GM18907 (cell line): Measurements from ENCODE around the gene TEX47.

ENCODE experiments used
- ATAC-seq: cut with Tn5 transposase; IDR thresholded peaks from one replicate; pipeline ENCODE4 v1.9.1; 2021; ENCODE audit warnings: mild to moderate bottlenecking, moderate library complexity; ENCODE audit not compliant: unreplicated experiment

TEX47 gene

DNA sequence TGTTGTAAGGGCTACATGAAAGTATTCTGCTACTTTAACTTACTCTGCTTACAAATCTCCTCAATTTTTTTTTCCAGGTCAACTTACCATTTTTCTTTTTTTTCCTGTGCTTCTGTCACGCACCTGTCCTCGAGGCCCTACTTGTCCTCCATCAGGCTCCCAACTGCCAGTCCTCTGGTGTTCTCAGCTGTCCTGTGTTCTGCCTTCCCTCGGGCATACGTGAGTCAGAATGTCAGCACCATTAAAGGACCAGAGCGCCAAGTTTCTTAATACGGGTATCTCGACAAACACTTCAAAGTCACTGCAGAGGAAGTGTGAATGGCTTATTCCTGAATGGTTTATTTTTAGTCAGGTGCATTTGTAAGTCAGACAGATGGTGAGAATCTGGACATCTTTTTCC is at the start of gene TEX47:
Gene TEX47, minus strand, starts transcription at position 185 of the 400 bp plus-strand sequence. CDS start 795 bp downstream, outside the sequence.
- ATAC-seq = no peak

DNA sequence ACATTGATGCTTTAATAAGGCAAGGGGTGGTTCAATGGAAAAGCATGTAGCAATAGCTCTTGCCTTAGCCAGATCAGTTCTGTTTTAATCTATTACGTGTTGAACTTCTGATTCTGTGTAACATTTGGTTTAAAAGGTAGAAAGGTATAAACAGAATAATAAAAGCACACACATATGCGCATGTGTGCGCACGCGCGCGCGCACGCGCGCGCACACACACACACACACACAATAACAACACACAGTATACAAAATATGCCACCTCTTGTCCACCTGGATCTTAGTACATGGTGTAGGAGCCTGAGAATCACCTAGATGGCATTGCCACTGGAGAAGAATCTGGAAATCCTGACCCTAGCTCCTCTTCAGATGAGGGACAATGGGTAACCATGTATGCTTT is 49.6 kb upstream of the TEX47 start:
- ATAC-seq = no peak

DNA sequence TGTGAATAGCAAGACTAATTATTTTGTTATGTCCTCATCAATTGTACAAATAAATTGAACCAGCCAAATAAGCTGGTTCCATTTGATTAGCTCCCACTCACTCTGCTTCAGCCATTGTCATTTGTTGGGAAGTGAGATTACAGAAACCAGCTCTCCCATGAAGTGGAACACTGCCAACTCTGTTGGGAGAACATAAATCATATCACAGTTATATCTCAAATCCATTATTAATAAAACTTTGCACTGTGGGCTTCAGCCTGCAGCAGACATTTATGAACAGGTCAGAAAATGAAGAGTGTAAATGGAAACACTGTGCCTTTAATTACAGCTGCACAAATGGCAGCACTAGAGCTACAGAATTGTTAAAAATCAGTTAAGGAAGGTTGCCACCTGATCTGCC is 46.7 kb upstream of the TEX47 start:
- no peak for ATAC-seq

DNA sequence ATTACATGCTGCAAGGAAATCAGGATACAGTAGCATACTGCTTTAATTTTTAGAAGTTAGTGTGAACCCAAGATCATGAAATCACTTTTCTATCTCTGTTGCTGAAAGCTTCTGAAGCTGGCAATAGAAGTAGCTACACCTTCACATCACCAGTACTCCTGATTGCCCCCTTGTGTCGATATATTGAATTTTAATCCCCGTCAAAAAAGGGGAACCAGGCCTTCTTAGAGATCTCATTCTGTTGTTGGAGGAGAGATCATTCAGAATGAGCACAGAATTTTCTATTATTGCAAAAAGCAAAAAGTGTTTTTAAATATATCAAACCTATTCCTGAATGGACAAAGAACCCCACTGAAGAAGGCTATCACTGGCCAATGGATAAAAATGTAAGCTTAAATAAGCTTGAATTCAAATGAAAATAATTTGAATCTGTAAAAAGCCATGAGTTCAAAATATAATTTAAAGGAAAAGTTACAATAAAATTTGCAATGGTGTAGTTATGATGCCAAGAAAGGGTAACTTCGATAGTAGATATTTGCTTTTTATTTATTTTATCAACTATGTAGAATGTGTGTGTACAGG is 39.7 kb upstream of the TEX47 start:
- peak; percentile 93 for ATAC-seq

DNA sequence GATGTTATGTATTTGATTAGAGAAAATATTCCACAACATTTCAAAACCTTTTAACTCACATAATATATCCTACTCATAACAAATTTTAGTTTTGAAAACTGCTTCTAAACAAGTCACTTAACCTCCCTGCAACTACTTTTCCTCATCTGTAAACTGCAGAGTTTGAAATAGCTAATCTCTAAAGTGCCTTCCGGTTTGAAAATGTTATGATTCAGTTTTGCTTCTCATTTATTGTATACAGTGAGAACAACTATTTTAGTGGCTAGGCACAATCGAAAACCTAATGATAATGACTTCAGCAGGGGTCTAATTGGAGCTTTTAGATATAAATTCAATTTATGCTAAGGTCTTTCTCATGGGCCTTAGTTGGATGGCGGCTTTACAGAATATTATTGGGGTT is 30.7 kb upstream of the TEX47 start:
- no peak for ATAC-seq

DNA sequence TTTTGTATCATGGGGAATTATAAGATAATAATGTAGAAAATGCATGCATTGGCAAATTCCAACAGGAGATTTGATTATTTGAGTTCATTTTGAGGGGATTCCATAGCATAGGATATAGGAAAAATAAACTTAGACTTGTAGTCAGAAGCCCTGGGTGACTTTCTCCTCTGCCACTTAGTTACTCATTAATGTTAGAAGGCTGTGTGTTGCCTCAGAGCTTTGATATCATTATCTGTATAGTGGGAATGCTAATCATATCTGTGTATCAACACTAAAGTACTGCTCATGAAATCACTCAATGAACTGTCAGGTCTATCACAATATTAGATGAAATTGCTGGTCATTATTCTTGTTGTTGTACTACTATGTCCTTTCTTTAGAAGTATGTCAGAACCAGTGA is 23.0 kb upstream of the TEX47 start:
- ATAC-seq = no peak

DNA sequence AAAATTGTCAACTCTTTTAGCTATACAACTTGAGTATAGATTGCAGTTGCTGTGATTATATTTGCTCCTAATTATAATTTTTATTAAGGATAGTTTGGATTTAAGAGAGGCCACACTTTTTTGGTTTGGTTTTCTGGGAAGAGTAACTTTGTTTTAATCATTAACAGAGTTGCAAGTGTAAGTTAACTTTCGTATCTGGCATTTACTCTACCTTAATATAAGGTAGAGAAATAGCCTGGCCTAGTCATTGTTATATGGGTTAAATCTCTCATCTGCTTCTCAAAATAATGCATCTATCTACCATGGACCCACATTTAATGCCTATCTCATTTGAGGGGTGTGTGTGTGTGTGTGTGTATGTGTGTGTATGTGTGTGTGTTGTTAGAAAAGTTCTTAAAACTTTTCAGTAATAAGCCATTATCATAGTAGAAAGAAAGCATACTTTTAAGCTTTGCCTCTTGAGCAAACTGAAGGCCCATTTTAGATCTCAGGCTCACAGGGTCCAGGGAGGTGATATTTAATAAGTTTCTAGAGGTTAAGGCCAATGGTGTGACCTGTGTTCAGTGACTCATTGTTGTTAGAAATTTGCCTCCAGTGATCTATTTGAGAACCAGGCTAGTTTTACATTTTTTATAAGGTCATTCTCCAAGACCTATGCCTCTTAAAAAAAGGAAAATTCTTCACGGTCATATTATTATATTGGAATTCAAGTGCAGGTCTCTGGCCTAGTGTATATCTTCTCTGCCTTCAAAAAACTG is 10.9 kb upstream of the TEX47 start:
- ATAC-seq = no peak

DNA sequence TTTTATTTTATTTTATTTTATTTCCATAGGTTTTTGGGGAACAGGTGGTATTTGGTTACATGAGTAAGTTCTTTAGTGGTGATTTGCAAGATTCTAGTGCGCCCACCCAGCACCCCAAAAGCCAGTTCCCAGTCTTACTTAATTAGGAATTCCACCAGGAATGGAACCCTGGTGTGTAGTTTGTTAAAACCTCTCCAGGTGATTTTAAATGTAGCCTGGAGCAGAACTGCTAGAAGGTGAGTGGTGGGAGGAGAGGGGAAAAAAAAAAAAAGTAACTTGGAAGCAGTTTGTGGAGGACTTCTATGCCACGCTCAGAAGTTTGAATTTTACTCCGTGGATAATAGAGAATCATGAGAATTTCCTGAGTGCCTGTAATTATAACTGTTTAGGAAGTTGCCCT is 5.5 kb upstream of the TEX47 start:
- no peak for ATAC-seq

DNA sequence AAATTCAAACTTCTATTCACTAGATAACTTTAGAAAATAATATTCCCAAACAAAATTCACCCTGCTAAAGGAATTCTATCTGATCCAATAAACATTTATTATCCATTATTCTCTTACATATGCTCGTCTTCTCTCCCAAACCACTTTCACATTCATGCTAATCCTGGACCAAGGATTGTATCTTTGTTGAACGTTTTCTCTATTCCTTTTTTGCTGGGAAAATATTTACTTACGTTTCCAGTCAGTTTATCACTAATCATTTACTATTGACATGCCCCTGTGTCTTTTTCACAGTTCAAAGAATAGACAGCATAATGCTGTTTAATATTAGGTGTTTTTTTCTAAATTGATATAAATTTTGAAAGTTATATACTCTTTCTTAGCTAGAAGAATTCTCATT is 3.2 kb downstream of the TEX47 start:
- no peak for ATAC-seq

DNA sequence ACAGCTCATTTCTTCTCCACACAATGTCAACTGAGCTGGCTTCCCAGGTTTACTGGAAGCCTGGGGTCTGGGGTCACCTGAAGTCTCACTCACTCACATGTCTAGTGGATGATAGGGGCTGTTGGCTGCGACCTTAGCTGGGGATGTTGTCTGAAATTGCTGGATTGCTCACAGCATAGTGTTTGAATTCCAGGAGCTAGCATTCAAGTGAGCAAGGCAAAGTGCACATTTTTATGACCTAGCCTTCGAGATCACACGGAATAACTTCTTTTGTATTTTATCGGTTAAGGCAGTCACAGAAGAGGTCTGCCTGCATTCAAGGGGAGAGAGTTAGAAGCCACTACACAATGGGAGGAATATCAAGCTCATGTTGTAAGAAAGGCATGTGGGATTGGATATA is 3.6 kb downstream of the TEX47 start:
- ATAC-seq = no peak

DNA sequence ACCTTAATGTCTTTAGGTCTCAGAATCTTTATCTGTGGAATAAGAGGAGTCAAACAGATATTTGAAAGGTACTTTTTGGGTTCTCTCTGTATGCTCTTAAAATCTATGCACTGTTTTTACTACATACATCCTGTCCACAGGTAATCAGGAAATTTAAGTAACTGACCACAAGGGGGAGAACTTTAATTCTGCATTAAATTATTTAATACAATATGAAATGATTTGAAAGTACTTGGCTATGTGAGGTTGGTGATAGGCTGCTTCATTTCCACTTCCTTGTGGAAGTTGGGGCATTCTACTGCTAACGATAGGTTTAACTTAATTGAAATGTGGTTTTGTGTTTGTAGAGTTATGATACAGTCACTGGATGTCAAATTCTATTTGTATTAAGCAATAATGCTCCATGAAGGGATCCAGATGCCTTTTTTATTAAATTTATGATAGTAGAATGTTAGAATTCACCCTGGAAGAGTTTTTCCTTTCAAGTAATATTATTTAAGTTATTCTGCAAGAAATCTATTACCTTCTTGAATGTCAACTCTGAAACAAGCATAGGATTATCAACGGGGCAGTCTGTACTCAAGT is 6.0 kb downstream of the TEX47 start:
- ATAC-seq = peak; percentile 56

DNA sequence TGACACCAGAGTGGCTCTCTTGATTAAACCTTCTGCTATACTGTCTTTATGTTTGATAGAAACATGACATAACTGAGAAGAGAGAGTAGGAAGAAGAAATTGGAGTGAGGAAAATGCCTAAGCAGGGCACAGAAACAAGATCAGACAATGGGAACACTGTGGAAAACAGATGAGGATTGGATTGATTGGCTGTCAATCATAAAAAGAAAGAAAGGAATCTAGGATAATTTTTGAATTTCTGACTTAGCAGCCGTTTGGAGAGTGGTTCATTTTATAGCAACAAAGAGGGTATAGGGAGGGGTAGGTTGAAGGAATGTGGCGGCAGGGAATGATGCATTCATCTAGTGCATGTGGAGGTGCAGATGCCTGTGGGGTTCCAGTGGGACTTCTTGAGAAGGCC is 7.8 kb downstream of the TEX47 start:
- ATAC-seq = no peak

DNA sequence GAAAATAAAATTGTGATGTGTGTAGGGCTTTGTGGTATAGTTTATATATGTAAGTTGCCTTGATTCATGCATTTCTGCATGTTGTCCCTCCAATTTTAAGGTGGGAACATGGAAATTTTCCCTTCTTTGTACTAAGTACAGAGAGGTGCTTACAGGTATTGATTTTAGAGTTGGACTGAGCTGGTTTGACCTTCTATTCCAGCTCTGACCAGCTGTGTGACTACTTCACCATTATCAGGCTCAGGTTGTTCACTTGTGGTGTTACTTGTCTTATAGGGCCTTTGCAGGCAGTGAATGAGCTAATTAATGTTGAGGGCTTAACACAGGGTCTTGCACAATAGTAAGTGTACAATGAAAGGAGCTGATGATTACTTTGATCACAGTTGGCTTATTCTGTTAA is 19.7 kb downstream of the TEX47 start:
- no peak for ATAC-seq

DNA sequence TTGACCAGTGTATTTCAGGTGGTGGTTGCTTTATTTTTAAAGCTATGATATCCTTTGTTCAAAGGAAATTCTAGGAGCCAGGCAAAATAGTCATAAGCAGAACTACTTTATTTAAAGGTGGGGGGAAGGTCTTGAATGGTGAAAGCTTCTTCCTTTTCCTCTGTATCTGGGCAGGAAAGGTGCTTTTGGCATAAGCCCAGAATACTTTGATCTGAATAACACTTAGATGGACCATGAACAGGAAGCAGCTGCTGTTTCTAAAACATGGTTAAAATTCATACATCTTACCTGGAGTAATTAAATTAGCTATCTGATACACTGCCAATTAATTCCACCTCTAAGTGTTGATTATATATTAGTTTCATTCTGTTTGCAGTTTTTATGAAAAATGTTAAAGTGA is 22.8 kb downstream of the TEX47 start:
- ATAC-seq = no peak

DNA sequence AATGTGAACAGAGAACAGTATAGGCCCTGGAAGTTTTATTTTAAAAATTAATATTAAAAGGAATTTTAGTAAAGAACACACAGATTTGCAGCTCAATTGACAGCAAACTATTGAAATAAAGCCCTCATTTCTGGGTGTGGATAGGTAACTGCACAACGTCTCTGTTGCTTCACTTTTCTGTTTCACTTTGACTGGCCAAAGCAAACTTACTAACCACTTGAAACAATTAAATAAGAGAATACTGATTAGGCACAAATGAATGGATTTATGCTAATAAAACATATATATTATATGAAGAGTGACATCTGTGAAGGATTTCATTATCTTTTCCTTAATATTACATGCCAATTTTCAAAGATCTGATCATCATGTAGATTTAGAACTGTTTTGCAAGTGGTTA is 24.1 kb downstream of the TEX47 start:
- peak; percentile 50 for ATAC-seq

DNA sequence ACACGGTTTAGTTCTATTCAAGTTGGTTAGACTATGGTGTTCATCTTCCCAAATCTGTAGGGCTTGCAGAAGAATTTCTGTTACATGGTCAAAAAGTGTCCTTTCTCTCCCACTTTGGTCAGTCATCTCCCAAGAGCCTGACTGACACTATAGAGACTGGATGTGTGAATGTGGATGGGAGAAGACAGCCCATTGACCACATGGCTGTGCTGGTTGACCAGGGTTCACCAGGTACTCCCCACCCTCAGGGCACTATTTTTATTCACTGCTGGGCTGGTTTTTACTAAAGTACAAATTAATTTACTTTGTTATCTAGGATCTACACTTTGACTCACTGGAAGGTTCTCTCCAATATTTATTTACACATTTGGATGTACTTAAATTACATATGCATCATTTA is 33.8 kb downstream of the TEX47 start:
- no peak for ATAC-seq

DNA sequence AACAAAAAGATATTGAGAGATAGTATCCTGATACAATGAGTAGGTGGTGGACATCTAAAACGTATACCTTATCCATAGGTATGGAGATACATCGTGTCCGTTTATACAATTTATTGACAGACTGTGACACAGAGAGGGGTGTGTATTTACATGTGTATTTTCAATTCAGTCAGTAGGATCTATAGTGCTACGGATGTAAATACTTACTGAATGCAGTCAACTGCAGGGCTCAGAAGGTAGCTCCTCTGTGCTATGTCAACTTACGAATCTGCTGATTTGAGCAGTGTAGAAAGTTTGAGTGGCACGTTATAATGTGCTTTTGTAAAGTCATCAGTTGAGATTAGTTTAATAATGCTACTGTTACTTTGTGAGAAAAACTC is 35.4 kb downstream of the TEX47 start:
- peak; percentile 22 for ATAC-seq

DNA sequence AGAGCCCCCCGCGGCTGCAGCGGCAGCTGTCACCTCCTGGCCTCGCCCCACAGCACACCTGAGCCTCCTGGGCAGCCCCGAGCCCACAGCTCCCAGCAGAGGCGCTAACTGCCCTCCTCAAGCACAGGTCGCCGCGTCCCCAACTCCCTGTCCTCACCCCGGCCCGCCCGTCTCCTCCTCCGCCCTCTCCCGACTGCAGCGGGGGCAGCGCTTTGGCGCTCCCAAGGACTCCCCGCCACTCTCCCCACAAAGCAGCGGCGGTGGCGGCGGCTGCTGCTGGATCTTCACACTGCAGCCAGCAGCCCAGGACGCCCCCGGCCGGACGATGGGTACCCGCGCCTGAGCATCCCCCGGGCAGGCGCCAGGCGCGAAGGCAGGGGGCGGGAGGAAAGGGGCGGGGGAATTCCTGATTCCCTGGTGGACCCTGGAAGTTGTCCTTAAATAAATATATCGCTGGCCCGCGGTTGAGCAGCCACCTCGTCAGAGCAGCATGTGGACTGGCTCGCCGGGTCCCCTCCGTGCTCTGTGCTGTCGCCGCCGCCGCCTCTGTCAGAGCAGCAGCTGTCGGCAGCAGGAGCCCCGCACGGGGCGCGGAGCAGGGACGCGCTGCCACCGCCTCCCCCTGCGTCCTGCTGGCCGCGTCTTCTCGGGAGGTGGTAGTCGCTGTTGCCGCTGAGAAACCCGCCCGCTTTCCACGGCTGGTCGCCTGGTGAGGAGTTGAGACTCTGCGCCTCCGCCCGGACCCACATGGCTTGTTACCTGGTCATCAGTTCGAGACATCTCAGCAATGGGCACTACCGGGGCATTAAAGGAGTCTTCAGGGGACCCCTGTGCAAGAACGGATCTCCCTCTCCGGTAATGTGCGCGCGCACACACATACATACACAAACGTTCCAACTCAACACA is 36.1 kb downstream of the TEX47 start, which contains the start of gene ZNF804B:
Gene ZNF804B, plus strand, starts transcription at position 471 of the 906 bp plus-strand sequence. Its CDS starts 277 bp downstream, at position 748.
- peak; percentile 35 for ATAC-seq

DNA sequence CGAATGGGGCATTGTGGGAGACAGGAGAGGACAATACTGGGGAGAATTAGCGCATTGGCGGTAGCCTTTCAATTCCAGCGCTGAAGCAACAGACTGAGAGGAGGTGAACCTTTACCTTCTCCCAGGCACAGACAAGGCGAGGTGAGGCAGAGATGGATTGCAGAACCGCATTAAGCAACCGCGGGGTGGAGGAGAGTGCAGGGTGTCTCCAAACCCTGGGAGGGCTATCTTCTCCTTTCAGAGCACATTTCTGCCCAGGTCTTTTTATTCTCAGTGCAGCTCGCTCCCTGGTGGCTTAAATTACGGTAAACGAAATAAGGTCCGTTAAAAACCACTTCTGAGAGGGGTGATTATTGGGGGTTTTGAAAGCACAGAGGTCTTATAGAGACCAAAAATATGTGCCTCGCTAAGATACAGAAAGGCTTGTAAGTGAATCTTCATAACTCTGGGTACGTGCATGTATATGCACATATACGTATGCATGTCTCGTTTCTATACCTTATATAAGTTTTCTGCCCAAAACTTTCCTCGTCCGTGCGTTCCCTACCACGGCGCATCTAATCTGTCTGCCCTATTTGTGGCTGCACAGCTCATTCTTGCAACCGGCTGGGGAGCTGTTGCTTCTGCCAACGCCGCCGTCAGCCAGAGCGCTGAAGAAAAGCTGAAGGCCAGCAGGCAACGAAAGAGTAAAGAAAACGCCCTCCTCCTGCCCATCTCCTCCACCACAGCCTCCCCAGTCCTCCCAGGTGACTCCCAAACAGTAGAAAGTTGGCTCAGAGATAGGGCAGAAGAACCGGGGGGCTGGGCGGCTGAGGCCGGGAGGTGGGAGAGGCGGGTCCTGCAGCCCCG is 36.9 kb downstream of the TEX47 start:
- peak; percentile 17 for ATAC-seq

DNA sequence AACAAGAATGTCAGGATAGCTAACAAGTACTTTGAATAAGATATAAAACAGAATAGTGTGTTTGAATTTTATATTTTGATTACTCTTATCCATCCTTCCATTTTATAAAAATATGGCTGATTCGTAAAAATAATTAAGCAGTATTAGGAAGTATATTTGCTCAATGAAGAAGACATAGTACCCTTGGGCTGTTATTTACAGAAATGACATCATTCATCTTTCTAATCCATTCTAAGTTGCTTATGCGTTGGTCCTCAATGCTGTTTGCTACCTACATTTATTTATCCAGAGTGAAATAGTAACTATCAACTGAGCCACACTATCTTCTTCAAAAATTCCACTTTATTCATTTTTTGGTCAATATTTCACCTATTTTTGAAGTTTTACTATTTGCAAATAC is 38.2 kb downstream of the TEX47 start:
- ATAC-seq = no peak
